K562 (cell line): Measurements from ENCODE around the gene SPSB1. TPM values are rescaled to one million over a fixed set of nuclear protein-coding genes. Genes with fewer than 3 reads are reported as not detected.

Experiments used
- ATAC-seq: fragments of 200-7000 bp; cut with Tn5 transposase; 3 replicates; pipeline ENCODE4 v1.9.1; 2020; ENCODE audit warnings: moderate library complexity
- BruUV-seq: library from RNA; stranded (reverse); fragments of 400-500 nt; replicated peaks from 2 replicates; lab custom pipeline; 2021; lab: Mats Ljungman, UMichigan
- CTCF ChIA-PET: fragments of 300-600 bp; formaldehyde crosslinking; extraction: SDS; loops from one replicate; lab custom pipeline; 2021; ENCODE audit warnings: low intra/inter-chr PET ratio; lab: Yijun Ruan, JAX
- POLR2A ChIA-PET: fragments of 300-600, 350-650 bp; sonication (Branson Sonifier 250); formaldehyde crosslinking; extraction: SDS; loops from one replicate; lab custom pipeline; 2021; ENCODE audit warnings: antibody characterized with exemption, inconsistent platforms; lab: Yijun Ruan, JAX
- DNase-seq, 4 experiments: peaks; one replicate each; pipeline versions ENCODE4 v3.0.0 to v3.0.0-alpha.2; 2011 to 2018; ENCODE audit warnings: low spot score in 3 of 4, mixed read lengths in 3 of 4; ENCODE audit errors: extremely low read depth in 1 of 4
- FAIRE-seq: peaks from 2 replicates; lab custom pipeline; 2011; peaks lifted over from hg19 to GRCh38; lab: Jason Lieb, UNC
- H2AFZ ChIP-seq: 2 replicates; pipeline ENCODE4 v1.6.0; 2011; ENCODE audit warnings: low read depth, low read length, control low read depth, inconsistent platforms
- H3K27ac ChIP-seq: fragments of 200-600 bp; 3 replicates; pipeline ENCODE4 v1.8.0; 2011; ENCODE audit warnings: low read depth, mild to moderate bottlenecking, control low read depth, inconsistent platforms, low read length, moderate library complexity, mixed read lengths; ENCODE audit errors: extremely low read depth
- H3K27me3 ChIP-seq, 2 experiments: fragments of 300-600 bp in 1 of 2; 2 replicates in 1 of 2; 3 replicates in 1 of 2; pipeline versions ENCODE4 v1.6.0 to v1.8.0; 2011; ENCODE audit warnings: inconsistent platforms in 2 of 2, low read length in 2 of 2, mild to moderate bottlenecking in 1 of 2, mixed read lengths in 1 of 2, moderate library complexity in 1 of 2; ENCODE audit not compliant: control insufficient read depth in 2 of 2, insufficient read depth in 2 of 2
- H3K36me3 ChIP-seq: fragments of 300-600 bp; 3 replicates; pipeline ENCODE4 v1.8.0; 2011; ENCODE audit warnings: mild to moderate bottlenecking, low read length, inconsistent platforms; ENCODE audit not compliant: control insufficient read depth, insufficient read depth
- H3K4me1 ChIP-seq, 2 experiments: fragments of 200-600 bp in 1 of 2; replicated peaks in 1 of 2; 2 replicates in 1 of 2; 3 replicates in 1 of 2; pipeline versions ENCODE4 v1.5.1 to v1.8.0; 2011; ENCODE audit warnings: inconsistent platforms in 2 of 2, low read length in 2 of 2, mild to moderate bottlenecking in 1 of 2, mixed read lengths in 1 of 2, moderate library complexity in 1 of 2; ENCODE audit not compliant: control insufficient read depth in 2 of 2, insufficient read depth in 2 of 2
- H3K4me2 ChIP-seq: 2 replicates; pipeline ENCODE4 v1.6.1; 2011; ENCODE audit warnings: low read length, control low read depth, inconsistent platforms, mixed read lengths; ENCODE audit not compliant: insufficient read depth
- H3K4me3 ChIP-seq: fragments of 200-600 bp; sonication (generic), shearing (Covaris generic); 2 replicates; pipeline ENCODE4 v1.5.1; 2016; ENCODE audit warnings: control low read depth, inconsistent platforms
- H3K79me2 ChIP-seq: fragments of 200-600 bp; 3 replicates; pipeline ENCODE4 v1.8.0; 2011; ENCODE audit warnings: low read length, inconsistent platforms; ENCODE audit not compliant: control insufficient read depth, insufficient read depth
- H3K9ac ChIP-seq, 2 experiments: 2 replicates each; pipeline versions ENCODE4 v1.6.0 to v1.6.1; 2011; ENCODE audit warnings: low read depth in 2 of 2, low read length in 2 of 2, control low read depth in 1 of 2, inconsistent platforms in 1 of 2, mild to moderate bottlenecking in 1 of 2, mixed read lengths in 1 of 2; ENCODE audit not compliant: insufficient read depth in 1 of 2
- H3K9me1 ChIP-seq: one replicate; pipeline ENCODE4 v1.6.0; 2011; ENCODE audit warnings: inconsistent platforms, mild to moderate bottlenecking, low read length, moderate library complexity; ENCODE audit not compliant: control insufficient read depth, insufficient read depth
- H3K9me3 ChIP-seq: replicated peaks from 2 replicates; pipeline ENCODE4 v1.5.1; 2011; ENCODE audit warnings: low read depth, low read length, inconsistent platforms; ENCODE audit not compliant: control insufficient read depth, insufficient read depth
- H4K20me1 ChIP-seq: replicated peaks from 2 replicates; pipeline ENCODE4 v1.6.1; 2011; ENCODE audit warnings: low read length, inconsistent platforms, mixed read lengths; ENCODE audit not compliant: control insufficient read depth, insufficient read depth
- GABPB2 ChIP-seq: fragments of 250-450 bp; sonication (Bioruptor Pico); conservative IDR thresholded peaks from 2 replicates; pipeline ENCODE4 v1.5.1; 2021; ENCODE audit warnings: mild to moderate bottlenecking
- WGBS: fragments of 100-300 bp; shearing (Covaris generic); methylation state at CpG from one replicate; pipeline ENCODE4 v1.1.6; 2016; ENCODE audit warnings: low coverage, mixed read lengths; ENCODE audit not compliant: insufficient coverage; ENCODE audit errors: missing lambda C conversion rate; 5-methylcytosine and 5-hydroxymethylcytosine counted together
- in situ Hi-C: fragments of 300-500 bp; cut with MboI; formaldehyde crosslinking; loops from 4 replicates; pipeline ENCODE4 v1.15.0; 2018; ENCODE audit warnings: inconsistent platforms, mixed read lengths
- intact Hi-C: fragments of 100-400 bp; cut with micrococcal nuclease; formaldehyde crosslinking; loops from 2 replicates; pipeline ENCODE4 v1.14.2; 2022
- polyA plus RNA-seq, 8 experiments: library from polyadenylated mRNA; depleted of rRNA in 4 of 8; stranded (reverse) in 5 of 8; unstranded in 3 of 8; fragments of >200 nt; fragmentation: Nextera tagmentation in 2 of 8; fragmentation: Illumina TruSeq in 1 of 8; extraction: Ambion mirVana in 2 of 8; extraction: Trizol in 1 of 8; gene quantifications; 2 replicates each; pipeline versions ENCODE4 v1.2.1 to v1.2.3, GENCODE V29; 2011 to 2014; ENCODE audit warnings: inconsistent platforms in 1 of 8, missing spikeins in 1 of 8
- total RNA-seq, 7 experiments: library from RNA; depleted of rRNA in 6 of 7; stranded (reverse); fragments of >200 nt in 6 of 7; fragmentation: Illumina TruSeq in 2 of 7; extraction: Trizol in 2 of 7; gene quantifications; 2 replicates each; pipeline versions ENCODE4 v1.2.1 to v1.2.3, GENCODE V29; 2011 to 2021; ENCODE audit warnings: low replicate concordance in 1 of 7
- TF ChIP-seq, protein P1 (sequence below): sonication (generic); formaldehyde crosslinking; IDR thresholded peaks from 2 replicates; pipeline ENCODE4 v1.8.1; 2022; ENCODE audit warnings: missing genetic modification reagents
- TF ChIP-seq, protein P2 (sequence below): fragments of 250-450 bp; sonication (Bioruptor Pico); IDR thresholded peaks from 2 replicates; pipeline ENCODE4 v1.8.0; 2022; ENCODE audit warnings: inconsistent platforms
- TF ChIP-seq, protein P3 (sequence below): IDR thresholded peaks from 2 replicates; pipeline ENCODE4 v1.6.1; 2014; ENCODE audit warnings: antibody characterized with exemption
- TF ChIP-seq, protein P4 (sequence below), 2 experiments: IDR thresholded peaks in 1 of 2; conservative IDR thresholded peaks in 1 of 2; 2 replicates each; pipeline ENCODE4 v1.6.1; 2016; ENCODE audit warnings: low read depth in 2 of 2, mild to moderate bottlenecking in 1 of 2, missing compliant biosample characterization in 1 of 2, missing genetic modification characterization in 1 of 2, moderate library complexity in 1 of 2

SPSB1 gene
- total and polyA plus RNA-seq, 9 of the 15 experiments (the other 6 are each of a cell fraction or from before 2014, with no cell fraction given): 0.06 to 0.35 (median 0.14) TPM; not detected in 6

DNA sequence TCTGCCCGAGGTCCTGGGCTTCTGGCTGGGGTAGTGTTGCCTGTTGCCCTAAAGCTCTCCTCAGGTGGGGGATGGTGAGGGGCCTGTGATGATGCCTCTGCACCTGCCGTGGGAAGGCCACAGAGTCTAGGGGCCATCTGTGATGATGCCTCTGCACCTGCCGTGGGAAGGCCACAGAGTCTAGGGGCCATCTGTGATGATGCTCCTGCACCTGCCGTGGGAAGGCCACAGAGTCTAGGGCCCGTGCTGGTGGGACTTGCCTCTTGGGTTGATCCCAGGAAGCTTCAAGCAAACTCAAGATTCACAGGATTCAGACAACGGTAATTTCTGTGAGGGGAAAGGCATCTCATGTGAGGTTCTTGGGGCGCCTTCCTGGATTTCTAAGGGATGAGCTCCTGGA lies 17.3 kb downstream of the SPSB1 start:
- H3K9me3 ChIP-seq: no peaks in the 10 kb centered on the region
- H2AFZ ChIP-seq: no peak overlapping the region
- H3K9ac ChIP-seq: no peak overlapping the region
- 4% methylated on average over 7 of the region's 7 CpGs for WGBS
- no TSS peak for BruUV-seq
- ATAC-seq (no peak), FAIRE-seq (no peak), DNase-seq (no peak)
- H3K27me3 ChIP-seq: peaks cover 59 to 93% of the 10 kb centered on the region in 2 experiments
- H3K4me2 ChIP-seq: no peak overlapping the region
- H3K4me1 ChIP-seq: peaks cover 0 to 3% of the 10 kb centered on the region in 2 experiments; a peak in 3 of 5 replicates
- POLR2A ChIA-PET: interaction anchor here (1.2 to 1.5 kb wide), 2 partner anchors 10 to 11 kb away, joined by 5 to 6 read pairs; no protein-coding TSS in a partner anchor
- H3K79me2 ChIP-seq: no peaks in the 10 kb centered on the region
- TF ChIP-seq, protein P1, sequence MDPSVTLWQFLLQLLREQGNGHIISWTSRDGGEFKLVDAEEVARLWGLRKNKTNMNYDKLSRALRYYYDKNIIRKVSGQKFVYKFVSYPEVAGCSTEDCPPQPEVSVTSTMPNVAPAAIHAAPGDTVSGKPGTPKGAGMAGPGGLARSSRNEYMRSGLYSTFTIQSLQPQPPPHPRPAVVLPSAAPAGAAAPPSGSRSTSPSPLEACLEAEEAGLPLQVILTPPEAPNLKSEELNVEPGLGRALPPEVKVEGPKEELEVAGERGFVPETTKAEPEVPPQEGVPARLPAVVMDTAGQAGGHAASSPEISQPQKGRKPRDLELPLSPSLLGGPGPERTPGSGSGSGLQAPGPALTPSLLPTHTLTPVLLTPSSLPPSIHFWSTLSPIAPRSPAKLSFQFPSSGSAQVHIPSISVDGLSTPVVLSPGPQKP (CRISPR knock-in tag): no peak
- no peak for TF ChIP-seq GABPB2 (CRISPR knock-in tag)
- TF ChIP-seq, protein P2, sequence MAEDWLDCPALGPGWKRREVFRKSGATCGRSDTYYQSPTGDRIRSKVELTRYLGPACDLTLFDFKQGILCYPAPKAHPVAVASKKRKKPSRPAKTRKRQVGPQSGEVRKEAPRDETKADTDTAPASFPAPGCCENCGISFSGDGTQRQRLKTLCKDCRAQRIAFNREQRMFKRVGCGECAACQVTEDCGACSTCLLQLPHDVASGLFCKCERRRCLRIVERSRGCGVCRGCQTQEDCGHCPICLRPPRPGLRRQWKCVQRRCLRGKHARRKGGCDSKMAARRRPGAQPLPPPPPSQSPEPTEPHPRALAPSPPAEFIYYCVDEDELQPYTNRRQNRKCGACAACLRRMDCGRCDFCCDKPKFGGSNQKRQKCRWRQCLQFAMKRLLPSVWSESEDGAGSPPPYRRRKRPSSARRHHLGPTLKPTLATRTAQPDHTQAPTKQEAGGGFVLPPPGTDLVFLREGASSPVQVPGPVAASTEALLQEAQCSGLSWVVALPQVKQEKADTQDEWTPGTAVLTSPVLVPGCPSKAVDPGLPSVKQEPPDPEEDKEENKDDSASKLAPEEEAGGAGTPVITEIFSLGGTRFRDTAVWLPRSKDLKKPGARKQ (CRISPR knock-in tag): no peak
- TF ChIP-seq, protein P3, sequence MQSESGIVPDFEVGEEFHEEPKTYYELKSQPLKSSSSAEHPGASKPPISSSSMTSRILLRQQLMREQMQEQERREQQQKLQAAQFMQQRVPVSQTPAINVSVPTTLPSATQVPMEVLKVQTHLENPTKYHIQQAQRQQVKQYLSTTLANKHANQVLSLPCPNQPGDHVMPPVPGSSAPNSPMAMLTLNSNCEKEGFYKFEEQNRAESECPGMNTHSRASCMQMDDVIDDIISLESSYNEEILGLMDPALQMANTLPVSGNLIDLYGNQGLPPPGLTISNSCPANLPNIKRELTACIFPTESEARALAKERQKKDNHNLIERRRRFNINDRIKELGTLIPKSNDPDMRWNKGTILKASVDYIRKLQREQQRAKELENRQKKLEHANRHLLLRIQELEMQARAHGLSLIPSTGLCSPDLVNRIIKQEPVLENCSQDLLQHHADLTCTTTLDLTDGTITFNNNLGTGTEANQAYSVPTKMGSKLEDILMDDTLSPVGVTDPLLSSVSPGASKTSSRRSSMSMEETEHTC: no peak
- TF ChIP-seq, protein P4, sequence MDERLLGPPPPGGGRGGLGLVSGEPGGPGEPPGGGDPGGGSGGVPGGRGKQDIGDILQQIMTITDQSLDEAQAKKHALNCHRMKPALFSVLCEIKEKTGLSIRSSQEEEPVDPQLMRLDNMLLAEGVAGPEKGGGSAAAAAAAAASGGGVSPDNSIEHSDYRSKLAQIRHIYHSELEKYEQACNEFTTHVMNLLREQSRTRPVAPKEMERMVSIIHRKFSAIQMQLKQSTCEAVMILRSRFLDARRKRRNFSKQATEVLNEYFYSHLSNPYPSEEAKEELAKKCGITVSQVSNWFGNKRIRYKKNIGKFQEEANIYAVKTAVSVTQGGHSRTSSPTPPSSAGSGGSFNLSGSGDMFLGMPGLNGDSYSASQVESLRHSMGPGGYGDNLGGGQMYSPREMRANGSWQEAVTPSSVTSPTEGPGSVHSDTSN (CRISPR knock-in tag; IDR thresholded peaks at IDR 0.05; ENCODE audit: low read depth): no peak
- TF ChIP-seq, protein P4 (tag; conservative IDR thresholded peaks at IDR 0.05; ENCODE audit: low read depth): no peak
- peaks cover 22% of the 10 kb centered on the region for H4K20me1 ChIP-seq
- no peaks in the 10 kb centered on the region for H3K9me1 ChIP-seq
- in situ Hi-C loops: no loop called here
- CTCF ChIA-PET: no interaction called here
- intact Hi-C loops: no loop called here
- no peak overlapping the region for H3K4me3 ChIP-seq
- H3K36me3 ChIP-seq: no peaks in the 10 kb centered on the region
- H3K27ac ChIP-seq: no peak overlapping the region
